HG02981 (cell line): ENCODE data around the gene LGALS1.

Source experiments
- ATAC-seq: cut with Tn5 transposase; IDR thresholded peaks from one replicate; pipeline ENCODE4 v1.9.1; 2021; ENCODE audit warnings: mild to moderate bottlenecking, moderate library complexity; ENCODE audit not compliant: unreplicated experiment

The LGALS1 gene

GRCh38 chr22:37661160-37661924, 14.1 kb upstream of the LGALS1 start:
- ATAC-seq: no peak

GRCh38 chr22:37662039-37662438, 13.4 kb upstream of the LGALS1 start:
- ATAC-seq: no peak

DNA sequence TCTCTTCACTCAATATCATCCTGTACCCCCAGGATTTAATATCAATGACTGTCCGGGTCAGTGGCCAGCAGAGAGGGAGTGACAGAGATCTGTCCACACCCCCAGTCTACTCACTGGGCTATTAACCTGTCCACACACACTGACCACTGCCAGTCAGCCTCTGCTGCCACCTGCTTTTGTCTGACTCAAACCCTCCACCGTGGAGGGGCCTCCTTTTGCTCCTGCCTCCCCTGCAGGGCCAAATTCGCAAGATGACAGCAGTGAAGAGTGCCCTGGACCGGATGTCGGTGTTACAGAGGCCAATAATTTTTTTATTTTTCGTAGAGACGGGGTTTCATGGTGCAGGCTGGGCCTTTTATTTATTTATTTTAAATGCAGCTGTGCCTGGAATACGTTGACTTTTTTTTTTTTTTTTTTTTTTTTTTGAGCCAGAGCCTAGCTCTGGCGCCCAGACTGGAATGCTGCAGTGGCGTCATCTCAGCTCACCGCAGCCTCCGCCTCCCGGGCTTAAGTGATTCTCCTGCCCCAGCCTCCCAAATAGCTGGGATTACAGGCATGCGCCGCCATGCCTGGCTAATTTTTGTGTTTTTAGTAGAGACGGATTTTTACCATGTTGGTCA, 11.8 kb upstream of the LGALS1 start:
- ATAC-seq: no peak

DNA sequence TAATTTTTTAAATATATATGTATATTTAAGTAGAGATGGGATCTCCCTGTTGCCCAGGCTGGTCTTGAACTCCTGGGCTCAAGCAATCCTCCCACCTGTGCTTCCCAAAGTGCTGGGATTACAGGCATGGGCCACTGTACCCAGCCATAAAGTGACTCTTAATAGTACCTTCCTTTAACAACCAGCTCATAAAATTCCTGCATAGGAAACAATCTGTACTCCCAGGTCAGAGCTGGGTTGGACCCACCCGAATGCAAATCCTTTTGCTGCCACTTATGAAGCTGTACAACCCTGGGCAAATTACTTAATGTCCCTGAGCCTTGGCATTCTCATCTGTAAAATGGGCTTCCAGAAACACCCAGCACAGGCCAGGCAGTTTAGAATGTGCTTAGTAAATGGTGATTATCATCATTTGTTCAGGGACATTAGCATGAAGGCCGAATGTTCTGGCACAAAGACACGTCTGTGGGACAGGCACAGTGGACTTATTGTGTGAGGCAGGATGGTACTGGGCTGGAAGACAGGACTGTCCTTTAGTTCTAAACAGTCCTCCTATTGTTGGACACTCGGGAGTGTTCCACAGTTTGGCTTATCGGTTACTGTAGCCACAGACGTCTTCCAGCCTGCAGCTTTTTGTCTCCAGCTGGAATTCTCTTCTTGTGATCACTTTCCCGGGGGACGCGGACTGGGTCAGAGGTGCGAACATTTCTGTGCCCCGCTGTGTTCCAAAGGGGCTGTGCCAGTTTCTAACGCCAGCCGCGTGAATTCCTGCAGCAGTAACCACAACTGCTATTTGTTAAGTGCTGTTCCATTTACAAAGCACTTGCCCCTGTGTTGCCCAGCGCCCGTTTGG, 11.0 kb upstream of the LGALS1 start:
- no peak for ATAC-seq

GRCh38 chr22:37665487-37665886, 9.9 kb upstream of the LGALS1 start:
- no peak for ATAC-seq

GRCh38 chr22:37669586-37669985, 5.8 kb upstream of the LGALS1 start:
- no peak for ATAC-seq

DNA sequence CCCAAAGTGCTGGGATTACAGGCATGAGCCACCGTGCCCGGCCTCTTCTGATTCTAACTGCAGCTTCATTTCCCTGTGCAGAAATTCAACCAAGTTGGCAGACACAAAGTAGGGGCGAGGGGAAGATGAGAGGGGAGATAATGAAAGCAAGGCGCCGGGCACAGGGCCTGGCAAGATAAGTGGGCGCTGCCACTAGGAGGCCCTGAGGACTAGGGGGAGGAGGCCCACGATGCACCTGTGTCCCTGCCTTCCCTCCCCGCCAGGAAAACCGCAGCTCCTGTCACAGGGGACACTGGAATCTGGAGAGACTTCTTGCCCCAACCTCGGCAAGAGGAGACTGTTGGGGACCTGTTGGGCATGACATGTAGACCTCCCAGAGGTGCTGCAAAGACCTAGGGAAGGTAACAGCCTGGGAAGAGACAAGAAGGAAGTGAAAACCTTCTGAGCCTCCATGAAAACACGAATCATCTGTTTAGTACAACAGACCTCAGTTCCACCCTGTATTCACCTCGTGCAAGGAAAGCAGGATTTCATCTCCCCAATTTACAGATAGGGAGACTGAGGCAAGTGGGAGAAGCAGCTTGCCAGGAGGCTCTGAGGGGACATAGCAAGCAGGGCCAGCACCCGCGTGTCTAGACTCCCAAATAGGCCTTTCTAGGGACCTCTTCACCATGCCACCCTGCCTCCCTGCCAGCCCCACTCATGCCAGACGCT, 3.1 kb upstream of the LGALS1 start:
- no peak for ATAC-seq

DNA sequence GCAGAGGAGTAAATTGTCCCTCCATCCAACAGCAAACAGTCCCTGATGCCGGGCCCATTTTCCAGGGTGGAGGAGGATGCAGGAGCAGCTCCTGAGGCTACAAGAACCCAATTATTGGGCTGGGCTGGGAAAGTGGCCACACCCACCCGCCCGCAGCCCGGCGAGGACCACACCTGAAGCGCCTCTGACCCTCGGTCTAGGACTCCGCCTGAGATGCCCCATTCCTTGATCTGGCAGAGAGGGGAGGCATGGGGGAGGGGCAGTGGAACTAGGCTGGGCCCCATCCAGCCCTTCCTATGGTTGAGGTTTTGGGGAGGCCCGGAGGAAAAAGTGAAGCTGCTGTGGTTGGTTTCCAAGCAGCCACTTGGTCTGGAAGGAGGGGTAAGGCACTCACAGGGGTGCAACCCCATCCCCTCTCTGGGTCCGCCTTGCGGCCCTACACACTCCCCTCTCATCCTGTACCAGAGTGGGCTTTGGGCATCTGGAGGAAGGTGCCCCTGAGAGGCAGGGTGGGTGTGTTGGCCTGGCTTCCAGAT, 2.4 kb upstream of the LGALS1 start:
- ATAC-seq: no peak

- no peak for ATAC-seq
Measured at GRCh38 chr22:37674248-37674647, 1.2 kb upstream of the LGALS1 start.

- ATAC-seq: no peak
Measured at GRCh38 chr22:37675930-37676735, 697 bp downstream of the LGALS1 start.

GRCh38 chr22:37676736-37677492, 1.5 kb downstream of the LGALS1 start:
- ATAC-seq: peak; percentile 45

GRCh38 chr22:37677493-37677974, 2.1 kb downstream of the LGALS1 start:
- no peak for ATAC-seq

DNA sequence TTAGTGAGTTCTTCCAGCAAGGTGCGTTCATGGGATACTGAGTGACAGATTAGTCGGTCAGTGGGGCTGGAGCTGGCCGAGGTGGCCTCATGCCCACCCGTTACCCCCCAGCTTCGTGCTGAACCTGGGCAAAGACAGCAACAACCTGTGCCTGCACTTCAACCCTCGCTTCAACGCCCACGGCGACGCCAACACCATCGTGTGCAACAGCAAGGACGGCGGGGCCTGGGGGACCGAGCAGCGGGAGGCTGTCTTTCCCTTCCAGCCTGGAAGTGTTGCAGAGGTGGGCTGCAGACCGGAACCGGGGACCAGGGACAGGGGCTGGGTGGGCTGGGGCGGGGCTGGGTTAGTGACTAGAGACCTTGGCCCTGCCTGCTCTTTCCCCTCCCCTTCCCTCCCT, 2.9 kb downstream of the LGALS1 start:
- ATAC-seq: no peak

GRCh38 chr22:37679670-37680069, 4.2 kb downstream of the LGALS1 start:
- ATAC-seq: no peak

GRCh38 chr22:37680191-37680851, 4.9 kb downstream of the LGALS1 start:
- no peak for ATAC-seq

DNA sequence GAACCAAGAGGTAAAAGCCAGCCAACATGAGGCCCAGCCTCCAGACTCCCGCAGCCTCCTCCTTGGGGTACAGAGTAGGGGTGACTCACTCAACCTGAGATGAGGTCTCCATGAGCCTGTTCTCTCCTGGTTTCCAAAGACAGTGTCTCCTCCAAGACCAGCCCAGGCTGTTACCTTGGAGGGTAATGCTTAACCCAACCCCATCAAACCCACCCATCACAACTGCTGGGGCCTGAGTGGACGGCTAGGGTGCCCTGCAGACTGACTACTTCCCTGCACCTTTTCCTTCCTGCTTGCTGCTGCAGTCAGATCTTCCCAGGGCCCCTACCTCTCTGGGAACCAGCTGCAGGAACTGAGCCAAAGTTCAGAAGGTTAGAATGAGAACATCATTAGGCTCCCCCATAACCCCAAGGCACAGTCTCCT, 5.6 kb downstream of the LGALS1 start:
- no peak for ATAC-seq

- ATAC-seq: no peak
Measured at GRCh38 chr22:37681556-37682049, 6.2 kb downstream of the LGALS1 start.
